GM21786 (cell line): ENCODE results near the gene RPS10.
"Not testable (repeated sequence)": the region's sequence is repeated elsewhere in the genome, so short reads cannot be mapped to it uniquely, and the experiment has no call there.

Experiments used
- ATAC-seq: cut with Tn5 transposase; IDR thresholded peaks from one replicate; pipeline ENCODE4 v1.9.1; 2021; ENCODE audit not compliant: unreplicated experiment

The RPS10 gene

DNA sequence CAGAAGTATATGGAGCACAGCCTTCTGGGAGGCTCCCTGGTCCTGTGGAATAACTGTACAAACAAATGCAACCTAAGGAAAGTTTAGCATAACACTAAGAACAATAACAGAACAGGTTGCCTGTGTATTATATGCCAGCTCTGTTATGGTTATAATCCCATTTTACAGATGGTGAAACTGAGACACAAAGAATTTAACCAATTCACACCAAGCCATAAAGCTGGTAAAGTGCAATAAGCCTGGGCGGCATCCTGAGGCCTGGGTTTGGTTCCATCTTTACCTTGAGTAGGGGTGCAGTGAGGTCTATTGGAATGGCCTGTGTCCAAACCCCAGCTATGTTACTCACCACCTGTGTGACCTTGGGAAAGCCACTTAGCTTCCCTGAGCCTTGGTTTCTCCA lies 25.3 kb upstream of the RPS10 start:
- ATAC-seq = no peak

DNA sequence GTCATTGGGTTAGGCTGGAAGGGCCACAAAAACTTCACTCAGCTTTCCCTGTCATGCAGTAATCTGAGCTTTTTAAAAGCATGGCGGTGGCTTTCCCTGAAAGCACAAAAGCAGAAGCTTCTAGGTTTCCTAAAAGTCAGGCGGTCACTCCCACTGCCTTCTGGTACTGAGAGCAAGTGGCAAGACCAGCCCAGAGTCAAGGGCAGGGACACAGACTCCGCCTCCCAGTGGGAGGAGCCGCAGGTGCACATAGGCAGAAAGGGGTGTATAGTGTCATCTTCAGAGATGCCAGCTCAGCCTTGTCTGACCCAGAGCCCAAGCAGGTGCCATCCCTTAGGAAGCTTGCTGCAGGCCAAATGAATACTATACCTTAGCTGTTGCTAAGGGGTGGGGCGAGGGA lies 22.0 kb upstream of the RPS10 start:
- no peak for ATAC-seq

DNA sequence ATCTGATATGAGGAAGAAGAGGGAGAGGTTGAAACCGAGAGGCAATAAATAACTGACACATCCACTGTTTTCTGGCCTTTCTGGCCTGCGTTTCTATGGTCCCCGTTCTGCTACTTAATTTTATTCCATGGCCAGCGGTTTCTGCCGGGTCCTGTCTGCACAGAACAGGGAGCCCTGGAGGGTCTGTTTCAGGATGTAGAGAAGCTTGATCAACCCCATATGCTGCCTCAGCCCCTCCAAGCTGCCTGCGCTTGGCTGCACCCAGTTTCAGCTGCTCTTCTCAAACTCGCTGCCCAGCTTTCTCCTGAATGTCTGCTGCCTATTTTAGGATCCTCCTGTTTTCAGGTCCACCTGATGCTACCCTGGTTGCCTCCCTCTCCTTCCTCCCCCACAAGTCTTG lies 21.5 kb upstream of the RPS10 start:
- no peak for ATAC-seq

- no peak for ATAC-seq
Measured at GRCh38 chr6:34445313-34445860, 19.5 kb upstream of the RPS10 start.

DNA sequence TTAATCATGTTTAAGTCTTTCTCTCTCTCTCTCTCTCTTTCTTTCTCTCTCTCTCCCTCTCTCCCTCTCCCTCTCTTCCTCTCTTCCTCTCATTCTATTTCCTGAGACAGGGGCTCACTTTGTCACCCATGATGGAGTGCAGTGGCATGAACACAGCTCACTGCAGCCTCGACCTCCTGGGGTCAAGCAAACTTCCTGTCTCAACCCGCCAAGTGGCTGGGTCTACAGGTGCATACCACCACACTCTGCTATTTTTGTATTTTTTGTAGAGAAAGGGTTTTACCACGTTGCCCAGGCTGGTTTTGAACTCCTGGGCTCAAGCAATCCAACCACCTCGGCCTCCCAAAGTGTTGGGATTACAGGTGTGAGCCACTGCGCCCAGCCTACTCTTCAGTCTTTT lies 15.7 kb upstream of the RPS10 start:
- ATAC-seq = no peak

DNA sequence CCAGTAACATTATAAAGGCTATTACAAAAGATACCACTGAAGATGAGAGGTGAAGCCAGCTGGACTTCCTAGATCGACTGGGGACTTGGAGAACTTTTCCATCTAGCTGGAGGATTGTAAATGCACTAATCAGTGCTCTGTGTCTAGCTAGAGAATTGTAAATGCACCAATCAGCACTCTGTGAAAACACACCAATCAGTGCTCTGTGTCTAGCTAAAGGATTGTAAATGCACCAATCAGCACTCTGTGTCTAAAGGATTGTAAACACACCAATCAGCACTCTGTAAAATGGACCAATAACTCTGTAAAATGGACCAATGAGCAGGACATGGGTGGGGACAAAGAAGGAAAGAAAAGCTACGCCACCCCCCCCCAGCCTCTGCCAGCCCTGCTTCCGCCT lies 13.6 kb upstream of the RPS10 start:
- ATAC-seq = no peak

GRCh38 chr6:34438705-34439104 lies 12.8 kb upstream of the RPS10 start:
- ATAC-seq = no peak

DNA sequence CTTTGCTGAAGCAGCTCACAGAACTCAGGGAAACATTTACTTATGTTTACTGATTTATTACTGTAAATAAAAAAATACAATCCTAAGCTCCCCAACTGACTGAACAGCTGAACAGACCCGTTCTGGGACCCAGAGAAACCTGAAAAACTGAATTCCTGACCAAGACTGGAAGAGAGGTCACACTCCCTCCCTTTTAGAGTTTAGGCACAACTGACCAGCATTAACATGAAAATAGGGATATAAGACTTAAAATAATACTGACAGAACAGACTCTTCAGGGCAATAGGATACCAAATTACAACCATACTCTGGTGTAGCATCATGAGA lies 11.7 kb upstream of the RPS10 start:
- ATAC-seq = no peak

DNA sequence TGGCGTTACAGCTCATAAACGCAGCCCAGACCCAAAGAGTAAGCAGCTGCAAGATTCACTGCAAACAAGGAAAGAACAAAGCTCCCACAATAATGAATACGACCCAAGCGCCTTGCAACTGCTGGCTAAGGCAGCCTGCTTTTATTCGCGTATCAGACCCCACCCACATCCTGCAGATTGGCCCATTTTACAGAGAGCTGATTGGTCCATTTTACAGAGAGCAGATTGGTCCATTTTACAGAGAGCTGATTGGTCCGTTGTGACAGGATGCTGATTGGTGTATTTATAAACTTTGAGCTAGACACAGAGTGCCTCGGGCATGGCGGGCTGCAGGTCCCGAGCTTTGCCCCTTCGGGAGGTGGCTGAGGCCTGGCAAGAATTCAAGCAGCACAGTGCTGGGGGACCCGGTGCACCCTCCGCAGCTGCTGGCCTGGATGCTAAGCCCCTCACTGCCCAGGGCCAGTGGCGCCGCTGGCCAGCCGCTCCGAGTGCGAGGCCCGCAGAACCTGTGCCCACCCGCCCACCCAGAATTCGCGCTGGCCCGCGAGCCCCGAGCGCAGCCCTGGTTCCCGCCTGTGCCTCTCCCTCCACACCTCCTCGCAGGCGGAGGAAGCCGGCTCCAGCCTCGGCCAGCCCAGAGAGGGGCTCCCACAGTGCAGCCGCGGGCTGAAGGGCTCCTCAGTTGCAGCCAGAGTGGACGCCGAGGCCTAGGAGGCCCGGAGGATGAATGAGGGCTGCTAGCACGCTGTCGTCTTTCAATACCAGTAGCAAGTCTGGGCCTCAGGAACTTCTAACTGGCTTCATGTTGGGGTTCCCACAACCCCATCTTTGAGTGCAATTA lies 11.2 kb upstream of the RPS10 start:
- ATAC-seq = no peak

DNA sequence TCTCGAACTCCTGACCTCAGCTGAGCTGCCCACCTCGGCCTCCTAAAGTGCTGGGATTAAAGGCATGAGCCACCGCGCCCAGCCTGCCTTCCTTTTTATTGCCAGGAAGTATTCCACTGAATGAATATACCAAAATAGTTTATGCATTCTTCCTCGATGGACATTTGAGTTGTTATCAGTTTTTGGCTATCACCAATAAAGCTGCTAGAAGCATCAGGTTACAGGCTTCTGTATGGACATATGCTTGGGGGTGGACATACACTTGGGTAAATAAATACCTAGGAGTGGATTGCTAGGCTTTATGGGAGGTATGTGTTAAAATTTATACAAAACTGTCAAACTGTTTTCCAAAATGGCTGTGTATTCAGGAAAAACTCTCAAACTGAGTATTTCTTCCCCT lies 10.0 kb upstream of the RPS10 start:
- no peak for ATAC-seq

- ATAC-seq = no peak
Measured at GRCh38 chr6:34425132-34425497, 754 bp downstream of the RPS10 start.

- ATAC-seq = no peak
Measured at GRCh38 chr6:34424200-34425131, 1.4 kb downstream of the RPS10 start.

DNA sequence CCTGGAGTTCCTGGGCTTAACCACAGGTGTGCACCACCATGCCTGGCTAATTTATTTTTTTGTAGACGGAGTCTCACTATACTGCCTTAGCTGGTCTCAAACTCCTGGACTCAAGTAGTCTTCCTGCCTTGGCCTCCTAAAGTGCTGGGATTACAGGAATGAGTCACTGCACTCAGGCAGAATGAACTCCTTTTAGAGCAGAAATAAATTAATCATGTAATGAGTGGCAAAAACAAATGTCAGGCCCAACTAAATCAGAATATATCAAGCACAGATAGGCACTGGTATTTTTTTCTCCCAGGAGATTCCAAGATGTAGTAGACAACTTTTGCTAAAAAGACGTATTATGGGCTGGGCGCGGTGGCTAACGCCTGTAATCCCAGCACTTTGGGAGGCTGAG lies 2.6 kb downstream of the RPS10 start:
- ATAC-seq = no peak

DNA sequence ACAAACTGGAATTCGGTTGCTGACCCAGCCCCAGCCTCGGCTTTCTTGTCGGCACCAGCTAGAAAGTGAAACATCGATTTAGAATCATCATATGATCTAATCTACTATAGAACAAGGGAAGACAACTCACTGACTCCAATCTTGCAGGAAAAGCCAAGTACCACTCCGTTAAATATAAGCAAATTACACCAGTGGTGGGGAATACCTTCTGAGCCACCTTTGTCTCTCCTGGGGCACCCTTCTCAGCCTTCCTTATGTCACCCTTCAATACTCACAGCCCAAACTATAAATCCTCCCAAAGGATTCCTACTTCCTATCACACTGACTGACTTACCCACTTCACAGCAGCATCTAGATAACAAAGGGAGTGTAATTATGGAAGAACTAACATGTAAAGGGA lies 7.5 kb downstream of the RPS10 start:
- no peak for ATAC-seq

DNA sequence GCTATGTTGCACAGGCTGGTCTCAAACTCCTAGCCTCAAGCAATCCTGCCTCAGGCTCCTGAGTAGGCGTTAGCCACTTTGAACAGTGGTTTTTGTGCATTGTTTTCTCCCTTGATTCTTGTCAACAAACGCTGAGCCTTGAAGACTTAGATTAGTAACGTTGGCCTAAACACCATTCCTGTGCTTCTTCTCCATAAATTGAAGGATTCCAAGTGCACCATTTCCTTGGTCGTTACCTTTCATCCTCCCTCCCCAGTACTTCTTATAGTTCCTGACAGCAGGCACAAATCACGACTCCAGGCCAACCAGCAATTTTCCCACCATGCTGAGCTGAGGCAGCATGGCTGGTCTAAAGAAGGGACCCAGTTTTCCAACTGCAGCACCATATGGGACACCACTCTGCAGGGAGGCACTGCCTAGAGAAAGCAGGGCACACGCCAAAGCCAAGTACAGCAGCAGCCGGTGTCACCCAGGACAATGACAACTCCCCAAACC lies 8.9 kb downstream of the RPS10 start:
- ATAC-seq = no peak

- no peak for ATAC-seq
Measured at GRCh38 chr6:34414999-34415858, 10.6 kb downstream of the RPS10 start.

DNA sequence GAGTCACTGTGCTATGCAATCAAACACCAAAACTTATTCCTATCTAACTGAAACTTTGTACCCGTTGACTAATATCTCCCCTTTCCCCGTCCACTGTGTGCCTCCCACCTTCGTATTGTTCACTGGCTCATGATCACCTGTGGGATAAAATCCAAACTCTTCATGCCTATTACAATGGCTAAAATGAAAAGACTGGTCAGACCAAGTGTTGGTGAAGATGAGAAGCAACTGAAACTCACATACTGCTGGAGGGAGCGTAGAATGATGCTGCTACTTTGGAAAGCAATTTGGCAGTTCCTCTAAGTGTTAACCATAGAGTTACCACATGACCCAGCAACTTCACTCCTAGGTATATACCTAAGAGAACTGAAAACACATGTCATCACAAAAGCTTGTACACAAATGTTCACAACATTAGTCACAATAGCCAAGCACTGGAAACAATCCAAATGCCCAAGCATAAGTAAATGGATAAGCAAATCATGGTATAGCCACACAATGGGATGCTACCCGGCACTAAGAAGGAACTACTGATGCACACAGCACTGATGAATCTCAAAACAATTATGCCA lies 13.1 kb downstream of the RPS10 start:
- ATAC-seq = no peak

GRCh38 chr6:34412016-34412415 lies 13.9 kb downstream of the RPS10 start:
- ATAC-seq = no peak

GRCh38 chr6:34407915-34408314 lies 18.0 kb downstream of the RPS10 start:
- ATAC-seq = not testable (repeated sequence)

DNA sequence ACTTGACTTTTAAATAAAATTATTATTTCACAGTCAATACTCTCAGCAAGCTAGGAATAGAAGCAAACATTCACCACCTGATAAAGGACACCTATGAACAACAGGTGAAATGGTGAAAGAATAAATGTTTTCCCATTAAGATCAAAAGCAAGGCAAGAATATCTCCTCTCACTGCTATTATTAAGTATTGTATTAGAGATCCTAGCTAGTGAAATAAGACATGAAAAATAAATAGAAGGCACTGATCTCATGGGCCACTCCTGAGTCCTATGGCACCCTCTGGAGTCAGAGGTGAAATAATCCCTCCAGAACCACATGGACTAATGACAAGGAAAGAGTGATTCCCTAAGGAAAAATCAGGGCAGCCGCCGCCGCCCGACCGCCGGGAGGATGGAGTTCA lies 29.4 kb downstream of the RPS10 start:
- no peak for ATAC-seq

- ATAC-seq = no peak
Measured at GRCh38 chr6:34393966-34394305, 31.9 kb downstream of the RPS10 start.
